Stromal cell of bone marrow (primary cell): ENCODE measurements around the gene PPOX.
A peak's percentile ranks its signal among the peaks of the same experiment; 100 is the strongest.

ENCODE experiments used
- DNase-seq: peaks from one replicate; pipeline ENCODE4 v3.0.0-alpha.2; 2012; ENCODE audit warnings: low read depth

The PPOX gene

GRCh38 chr1:161165742-161166668 lies at the start of gene PPOX:
PPOX (plus strand) TSS chr1:161166426; CDS start chr1:161166848, 422 bp downstream.
- peak; percentile 98 for DNase-seq

- DNase-seq = peak; percentile 62
Measured at GRCh38 chr1:161117759-161118581, 48.3 kb upstream of the PPOX start, which contains the start of the genes NIT1 and PFDN2. NIT1 (plus strand) TSS chr1:161118105; CDS start chr1:161118177, 72 bp downstream. PFDN2 (minus strand) TSS chr1:161118037; CDS start chr1:161118026, 11 bp downstream.

- peak; percentile 54 for DNase-seq
Measured at GRCh38 chr1:161119092-161119903, 46.9 kb upstream of the PPOX start.

- no peak for DNase-seq
Measured at GRCh38 chr1:161121042-161121650, 45.1 kb upstream of the PPOX start.

GRCh38 chr1:161121834-161122233 lies 44.4 kb upstream of the PPOX start:
- DNase-seq = no peak

- DNase-seq = no peak
Measured at GRCh38 chr1:161122967-161123366, 43.3 kb upstream of the PPOX start.

GRCh38 chr1:161127649-161128048 lies 38.6 kb upstream of the PPOX start:
- DNase-seq = no peak

GRCh38 chr1:161128591-161129420 lies 37.4 kb upstream of the PPOX start:
- no peak for DNase-seq

- DNase-seq = no peak
Measured at GRCh38 chr1:161130266-161130665, 36.0 kb upstream of the PPOX start.

GRCh38 chr1:161131523-161132409 lies 34.5 kb upstream of the PPOX start:
- peak; percentile 43 for DNase-seq

- DNase-seq = peak; percentile 96
Measured at GRCh38 chr1:161132410-161133219, 33.6 kb upstream of the PPOX start, which contains the start of gene DEDD. DEDD (minus strand) TSS chr1:161132667; CDS start chr1:161124462, 8,205 bp downstream.

GRCh38 chr1:161133220-161133740 lies 32.9 kb upstream of the PPOX start:
- no peak for DNase-seq

GRCh38 chr1:161137881-161138280 lies 28.3 kb upstream of the PPOX start:
- DNase-seq = no peak

- no peak for DNase-seq
Measured at GRCh38 chr1:161138431-161138830, 27.8 kb upstream of the PPOX start.

GRCh38 chr1:161139766-161140165 lies 26.5 kb upstream of the PPOX start:
- DNase-seq = peak; percentile 27

GRCh38 chr1:161140755-161141400 lies 25.3 kb upstream of the PPOX start:
- DNase-seq = no peak

GRCh38 chr1:161145832-161146231 lies 20.4 kb upstream of the PPOX start:
- no peak for DNase-seq

GRCh38 chr1:161153176-161153575 lies 13.1 kb upstream of the PPOX start:
- no peak for DNase-seq
